SK-N-SH treated with all-trans-retinoic acid at 6 μM for 48 hours (cell line): ENCODE data around the gene ANKRD13A.

Experiments used
- ATAC-seq: fragments of 200-7000 bp; cut with Tn5 transposase; 3 replicates; pipeline ENCODE4 v1.9.1; 2020; ENCODE audit warnings: mild to moderate bottlenecking, moderate library complexity
- ARNTL ChIP-seq: fragments of 450-650 bp; formaldehyde crosslinking; IDR thresholded peaks from 2 replicates; pipeline ENCODE4 v1.5.0; 2020; ENCODE audit warnings: low read depth, mild to moderate bottlenecking, moderate library complexity, borderline replicate concordance
- BACH2 ChIP-seq: fragments of 250-450 bp; sonication (Bioruptor Pico); IDR thresholded peaks from 2 replicates; pipeline ENCODE4 v1.9.0; 2021; ENCODE audit warnings: mild to moderate bottlenecking, borderline replicate concordance
- CSDC2 ChIP-seq: fragments of 250-450 bp; sonication (Bioruptor Pico); IDR thresholded peaks from 2 replicates; pipeline ENCODE4 v1.5.0; 2020; ENCODE audit warnings: mild to moderate bottlenecking, moderate library complexity
- ESRRG ChIP-seq: fragments of 250-450 bp; sonication (Bioruptor Pico); IDR thresholded peaks from 2 replicates; pipeline ENCODE4 v1.6.1; 2021; ENCODE audit warnings: mild to moderate bottlenecking
- GLIS3 ChIP-seq: fragments of 250-450 bp; sonication (Bioruptor Pico); IDR thresholded peaks from 2 replicates; pipeline ENCODE4 v1.5.0; 2020; ENCODE audit warnings: mild to moderate bottlenecking, moderate library complexity
- ISL1 ChIP-seq: fragments of 250-450 bp; sonication (Bioruptor Pico); IDR thresholded peaks from 2 replicates; pipeline ENCODE4 v2.1.2; 2022; ENCODE audit warnings: mild to moderate bottlenecking, moderate library complexity
- OSR1 ChIP-seq: fragments of 250-450 bp; sonication (Bioruptor Pico); IDR thresholded peaks from 2 replicates; pipeline ENCODE4 v1.8.0; 2022; ENCODE audit warnings: moderate library complexity, mild to moderate bottlenecking, inconsistent platforms
- POU6F1 ChIP-seq: fragments of 250-450 bp; sonication (Bioruptor Pico); IDR thresholded peaks from 2 replicates; pipeline ENCODE4 v1.8.0; 2021; ENCODE audit warnings: low read depth, mild to moderate bottlenecking, moderate library complexity, borderline replicate concordance
- RARB ChIP-seq: fragments of 250-450 bp; sonication (Bioruptor Pico); IDR thresholded peaks from 2 replicates; pipeline ENCODE4 v1.8.0; 2021; ENCODE audit warnings: mild to moderate bottlenecking, moderate library complexity
- SNAI2 ChIP-seq: fragments of 250-450 bp; sonication (Bioruptor Pico); IDR thresholded peaks from 2 replicates; pipeline ENCODE4 v1.5.0; 2020; ENCODE audit warnings: mild to moderate bottlenecking, moderate library complexity
- TCF4 ChIP-seq: fragments of 250-450 bp; sonication (Bioruptor Pico); IDR thresholded peaks from 2 replicates; pipeline ENCODE4 v1.8.0; 2021; ENCODE audit warnings: mild to moderate bottlenecking, moderate library complexity, borderline replicate concordance
- TOX ChIP-seq: fragments of 250-450 bp; sonication (Bioruptor Pico); IDR thresholded peaks from 2 replicates; pipeline ENCODE4 v1.8.0; 2021; ENCODE audit warnings: mild to moderate bottlenecking, moderate library complexity, borderline replicate concordance
- TSHZ2 ChIP-seq: fragments of 250-450 bp; sonication (Bioruptor Pico); IDR thresholded peaks from 2 replicates; pipeline ENCODE4 v1.5.0; 2020; ENCODE audit warnings: mild to moderate bottlenecking, moderate library complexity
- ZC3H10 ChIP-seq: fragments of 250-450 bp; sonication (Bioruptor Pico); IDR thresholded peaks from 2 replicates; pipeline ENCODE4 v1.5.1; 2021; ENCODE audit warnings: mild to moderate bottlenecking, moderate library complexity
- ZFP3 ChIP-seq: fragments of 250-450 bp; sonication (Bioruptor Pico); IDR thresholded peaks from 2 replicates; pipeline ENCODE4 v1.5.0; 2020; ENCODE audit warnings: mild to moderate bottlenecking, moderate library complexity
- ZNF70 ChIP-seq: fragments of 450-650 bp; formaldehyde crosslinking; IDR thresholded peaks from 2 replicates; pipeline ENCODE4 v1.5.0; 2020; ENCODE audit warnings: mild to moderate bottlenecking, moderate library complexity
- ZNF8 ChIP-seq: fragments of 450-650 bp; formaldehyde crosslinking; IDR thresholded peaks from 2 replicates; pipeline ENCODE4 v1.5.0; 2020; ENCODE audit warnings: mild to moderate bottlenecking, moderate library complexity
- TF ChIP-seq, protein P1 (sequence below): fragments of 250-450 bp; sonication (Bioruptor Pico); IDR thresholded peaks from 2 replicates; pipeline ENCODE4 v1.8.0; 2020; ENCODE audit warnings: mild to moderate bottlenecking, moderate library complexity, borderline replicate concordance

ANKRD13A gene

GRCh38 chr12:110033888-110034287, 34.7 kb downstream of the ANKRD13A start:
- TF ChIP-seq ISL1 (no peak), OSR1 (CRISPR knock-in tag) (no peak), TOX (no peak), ZC3H10 (CRISPR knock-in tag) (no peak), TSHZ2 (CRISPR knock-in tag) (no peak), ZFP3 (CRISPR knock-in tag) (no peak), ZNF8 (CRISPR knock-in tag) (no peak), CSDC2 (CRISPR knock-in tag) (no peak), ESRRG (no peak), BACH2 (CRISPR knock-in tag) (no peak), POU6F1 (CRISPR knock-in tag) (no peak), RARB (no peak), TCF4 (no peak)
- ATAC-seq = no peak

GRCh38 chr12:110035534-110036104, 36.4 kb downstream of the ANKRD13A start:
- ATAC-seq = no peak

GRCh38 chr12:110037315-110037714, 38.1 kb downstream of the ANKRD13A start:
- no peak for ATAC-seq
- TF ChIP-seq TSHZ2 (CRISPR knock-in tag) (no peak), TOX (no peak), GLIS3 (no peak), CSDC2 (CRISPR knock-in tag) (no peak), TCF4 (no peak), ZNF70 (CRISPR knock-in tag) (no peak), ISL1 (no peak), RARB (no peak), POU6F1 (CRISPR knock-in tag) (no peak)
- TF ChIP-seq, protein P1, sequence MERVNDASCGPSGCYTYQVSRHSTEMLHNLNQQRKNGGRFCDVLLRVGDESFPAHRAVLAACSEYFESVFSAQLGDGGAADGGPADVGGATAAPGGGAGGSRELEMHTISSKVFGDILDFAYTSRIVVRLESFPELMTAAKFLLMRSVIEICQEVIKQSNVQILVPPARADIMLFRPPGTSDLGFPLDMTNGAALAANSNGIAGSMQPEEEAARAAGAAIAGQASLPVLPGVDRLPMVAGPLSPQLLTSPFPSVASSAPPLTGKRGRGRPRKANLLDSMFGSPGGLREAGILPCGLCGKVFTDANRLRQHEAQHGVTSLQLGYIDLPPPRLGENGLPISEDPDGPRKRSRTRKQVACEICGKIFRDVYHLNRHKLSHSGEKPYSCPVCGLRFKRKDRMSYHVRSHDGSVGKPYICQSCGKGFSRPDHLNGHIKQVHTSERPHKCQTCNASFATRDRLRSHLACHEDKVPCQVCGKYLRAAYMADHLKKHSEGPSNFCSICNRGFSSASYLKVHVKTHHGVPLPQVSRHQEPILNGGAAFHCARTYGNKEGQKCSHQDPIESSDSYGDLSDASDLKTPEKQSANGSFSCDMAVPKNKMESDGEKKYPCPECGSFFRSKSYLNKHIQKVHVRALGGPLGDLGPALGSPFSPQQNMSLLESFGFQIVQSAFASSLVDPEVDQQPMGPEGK (CRISPR knock-in tag) = no peak

More at GRCh38 chr12:110035534-110036104, 36.4 kb downstream of the ANKRD13A start:
- no peak for TF ChIP-seq SNAI2 (CRISPR knock-in tag)
- TF ChIP-seq ESRRG = no peak
- no peak for TF ChIP-seq RARB
- no peak for TF ChIP-seq BACH2 (CRISPR knock-in tag)

- ATAC-seq = no peak
- no peak for TF ChIP-seq ESRRG
- no peak for TF ChIP-seq TOX
- TF ChIP-seq TSHZ2 (CRISPR knock-in tag) = no peak
- TF ChIP-seq ZNF8 (CRISPR knock-in tag) = no peak
- TF ChIP-seq ARNTL (CRISPR knock-in tag) = no peak
- no peak for TF ChIP-seq SNAI2 (CRISPR knock-in tag)
- TF ChIP-seq RARB = no peak
- no peak for TF ChIP-seq ZFP3 (CRISPR knock-in tag)
- TF ChIP-seq POU6F1 (CRISPR knock-in tag) = no peak
- TF ChIP-seq OSR1 (CRISPR knock-in tag) = no peak
Observed at GRCh38 chr12:110038741-110039084, 39.5 kb downstream of the ANKRD13A start.
